ENCODE measurements around the gene MYO6. TPM values are rescaled to one million over a fixed set of nuclear protein-coding genes. Genes with fewer than 3 reads are reported as not detected.

The MYO6 gene
- total and polyA plus RNA-seq, 4 donors: 15.6 to 100 (median 51.7) TPM

DNA sequence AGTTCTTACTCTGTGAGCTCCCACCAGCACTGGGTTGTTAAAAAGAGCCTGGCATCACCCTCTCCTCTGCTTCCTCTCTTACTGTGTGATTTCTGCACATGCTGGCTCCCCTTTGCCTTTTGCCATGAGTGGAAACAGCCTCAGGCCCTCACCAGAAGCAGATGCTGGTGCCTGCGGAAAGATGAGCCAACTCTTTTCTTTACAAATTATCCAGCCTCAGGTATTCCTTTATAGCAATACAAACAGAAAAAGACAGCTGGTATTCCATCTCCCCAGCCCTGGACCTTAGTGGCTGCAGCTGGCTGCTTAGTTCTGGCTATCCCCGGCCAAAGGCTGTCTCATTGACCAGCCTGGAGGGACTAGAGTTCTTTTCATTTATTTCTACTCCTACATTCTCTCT, 194.3 kb downstream of the MYO6 start:
- no peak for ATAC-seq (ENCODE audit: insufficient read depth, low FRiP score)
- no peak overlapping the region for H3K27ac ChIP-seq (ENCODE audit: low read depth in 1 of 2, low read length in 1 of 2)
- 92 to 98% methylated on average over 2 of the region's 2 CpGs for WGBS, 2 donors

DNA sequence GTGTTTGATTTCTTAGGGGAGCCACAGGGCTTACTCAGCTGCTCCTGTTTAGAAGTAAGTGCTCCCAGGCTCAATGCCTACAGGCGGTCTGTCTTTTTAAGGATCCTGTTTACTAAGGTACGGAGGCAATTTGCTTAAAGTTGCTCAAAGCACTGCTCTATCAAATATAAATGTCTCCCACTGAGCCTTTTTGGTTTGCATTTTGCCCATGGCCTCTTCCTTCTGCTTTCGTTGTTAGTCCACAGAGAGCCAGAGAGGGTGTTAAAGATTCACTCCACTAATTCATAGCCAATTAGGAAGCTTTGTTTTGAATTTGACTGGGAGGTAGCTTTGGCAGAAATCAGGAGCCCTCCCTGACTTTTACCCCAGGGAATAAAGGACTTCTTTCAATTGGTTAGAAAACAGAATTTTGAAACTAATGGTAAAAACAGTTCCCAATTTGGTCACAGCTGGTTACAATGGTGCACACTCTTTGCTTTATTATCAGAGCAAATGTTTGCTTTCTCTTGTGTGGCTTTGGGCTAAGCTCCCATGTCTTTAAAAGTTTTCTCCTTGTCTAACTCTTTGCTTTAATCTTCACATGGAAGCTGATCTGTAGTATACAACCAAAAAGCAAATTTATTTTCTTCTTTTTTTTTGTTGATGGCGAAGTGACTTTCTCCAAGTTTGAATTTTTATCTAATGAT, 197.2 kb downstream of the MYO6 start:
- DNase-seq (no peak), ATAC-seq (ENCODE audit: insufficient read depth, low FRiP score) (no peak)
- TF ChIP-seq, protein P1, sequence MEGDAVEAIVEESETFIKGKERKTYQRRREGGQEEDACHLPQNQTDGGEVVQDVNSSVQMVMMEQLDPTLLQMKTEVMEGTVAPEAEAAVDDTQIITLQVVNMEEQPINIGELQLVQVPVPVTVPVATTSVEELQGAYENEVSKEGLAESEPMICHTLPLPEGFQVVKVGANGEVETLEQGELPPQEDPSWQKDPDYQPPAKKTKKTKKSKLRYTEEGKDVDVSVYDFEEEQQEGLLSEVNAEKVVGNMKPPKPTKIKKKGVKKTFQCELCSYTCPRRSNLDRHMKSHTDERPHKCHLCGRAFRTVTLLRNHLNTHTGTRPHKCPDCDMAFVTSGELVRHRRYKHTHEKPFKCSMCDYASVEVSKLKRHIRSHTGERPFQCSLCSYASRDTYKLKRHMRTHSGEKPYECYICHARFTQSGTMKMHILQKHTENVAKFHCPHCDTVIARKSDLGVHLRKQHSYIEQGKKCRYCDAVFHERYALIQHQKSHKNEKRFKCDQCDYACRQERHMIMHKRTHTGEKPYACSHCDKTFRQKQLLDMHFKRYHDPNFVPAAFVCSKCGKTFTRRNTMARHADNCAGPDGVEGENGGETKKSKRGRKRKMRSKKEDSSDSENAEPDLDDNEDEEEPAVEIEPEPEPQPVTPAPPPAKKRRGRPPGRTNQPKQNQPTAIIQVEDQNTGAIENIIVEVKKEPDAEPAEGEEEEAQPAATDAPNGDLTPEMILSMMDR (IDR thresholded peaks at IDR 0.05; ENCODE audit: control extremely low read depth, extremely low read depth): no peak
- Histone ChIP-seq H3K9ac (ENCODE audit: insufficient read depth in 1 of 2, low read length in 2 of 2) (no peak overlapping the region), H3K27ac (ENCODE audit: low read depth in 1 of 2, low read length in 1 of 2) (no peak overlapping the region), H3K36me3 (ENCODE audit: control insufficient read depth in 4 of 4, insufficient read depth in 4 of 4, low read length in 4 of 4) (no peaks in the 10 kb centered on the region), H3K9me3 (ENCODE audit: control insufficient read depth in 4 of 4, insufficient read depth in 3 of 4, low read length in 3 of 4) (no peaks in the 10 kb centered on the region), H3K4me3 (no peak overlapping the region), H3K4me1 (ENCODE audit: control insufficient read depth in 5 of 5, insufficient read depth in 5 of 5, low read length in 5 of 5) (peaks cover 0 to 10% (median 0%) of the 10 kb centered on the region in 5 donors), H3K27me3 (ENCODE audit: control insufficient read depth in 3 of 3, insufficient read depth in 3 of 3, low read length in 2 of 3) (no peaks in the 10 kb centered on the region)
- WGBS, 2 donors: 55 to 58% methylated on average over 4 of the region's 4 CpGs

More for the DNA sequence above, 194.3 kb downstream of the MYO6 start:
- Histone ChIP-seq H3K9ac (ENCODE audit: insufficient read depth in 1 of 2, low read length in 2 of 2) (no peak overlapping the region), H3K36me3 (ENCODE audit: control insufficient read depth in 4 of 4, insufficient read depth in 4 of 4, low read length in 4 of 4) (no peaks in the 10 kb centered on the region), H3K4me1 (ENCODE audit: control insufficient read depth in 5 of 5, insufficient read depth in 5 of 5, low read length in 5 of 5) (peaks cover 0 to 24% (median 0%) of the 10 kb centered on the region in 5 donors), H3K27me3 (ENCODE audit: control insufficient read depth in 3 of 3, insufficient read depth in 3 of 3, low read length in 2 of 3) (no peaks in the 10 kb centered on the region), H3K4me3 (no peak overlapping the region), H3K9me3 (ENCODE audit: control insufficient read depth in 4 of 4, insufficient read depth in 3 of 4, low read length in 3 of 4) (no peaks in the 10 kb centered on the region)
- TF ChIP-seq, protein P1 (IDR thresholded peaks at IDR 0.05; ENCODE audit: control extremely low read depth, extremely low read depth): no peak
- no peak for DNase-seq

DNA sequence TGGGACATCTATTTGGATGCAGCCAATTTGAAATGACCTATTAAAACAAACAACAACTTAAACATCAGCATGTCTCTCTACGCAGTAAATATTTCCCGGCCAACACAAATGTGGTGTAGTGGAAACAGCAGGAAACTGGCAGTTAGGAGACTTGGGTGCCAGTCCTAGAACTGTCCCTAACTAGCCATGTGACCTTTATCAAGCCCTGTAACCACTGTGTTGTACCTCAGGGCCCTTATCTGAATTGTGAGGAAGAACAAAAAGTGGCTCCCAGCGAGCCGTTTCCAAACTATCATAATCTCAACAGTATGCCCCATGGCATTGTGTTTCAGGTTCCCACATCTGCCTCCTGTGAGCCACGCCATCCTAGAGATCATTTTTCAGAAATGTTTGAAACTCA, 198.9 kb downstream of the MYO6 start:
- WGBS, 2 donors: 85 to 88% methylated on average over 5 of the region's 5 CpGs
- Histone ChIP-seq H3K36me3 (ENCODE audit: control insufficient read depth in 4 of 4, insufficient read depth in 4 of 4, low read length in 4 of 4) (no peaks in the 10 kb centered on the region), H3K9ac (ENCODE audit: insufficient read depth in 1 of 2, low read length in 2 of 2) (no peak overlapping the region), H3K4me1 (ENCODE audit: control insufficient read depth in 5 of 5, insufficient read depth in 5 of 5, low read length in 5 of 5) (peaks cover 0 to 16% (median 5%) of the 10 kb centered on the region in 5 donors), H3K4me3 (no peak overlapping the region), H3K27ac (ENCODE audit: low read depth in 1 of 2, low read length in 1 of 2) (no peak overlapping the region), H3K9me3 (ENCODE audit: control insufficient read depth in 4 of 4, insufficient read depth in 3 of 4, low read length in 3 of 4) (no peaks in the 10 kb centered on the region), H3K27me3 (ENCODE audit: control insufficient read depth in 3 of 3, insufficient read depth in 3 of 3, low read length in 2 of 3) (no peaks in the 10 kb centered on the region)
- TF ChIP-seq, protein P1 (IDR thresholded peaks at IDR 0.05; ENCODE audit: control extremely low read depth, extremely low read depth): no peak
- no peak for ATAC-seq (ENCODE audit: insufficient read depth, low FRiP score)
- DNase-seq: no peak
